Measurements from ENCODE around the gene VPS33B.
"Not testable (repeated sequence)": the region's sequence is repeated elsewhere in the genome, so short reads cannot be mapped to it uniquely, and the experiment has no call there.

VPS33B gene

DNA sequence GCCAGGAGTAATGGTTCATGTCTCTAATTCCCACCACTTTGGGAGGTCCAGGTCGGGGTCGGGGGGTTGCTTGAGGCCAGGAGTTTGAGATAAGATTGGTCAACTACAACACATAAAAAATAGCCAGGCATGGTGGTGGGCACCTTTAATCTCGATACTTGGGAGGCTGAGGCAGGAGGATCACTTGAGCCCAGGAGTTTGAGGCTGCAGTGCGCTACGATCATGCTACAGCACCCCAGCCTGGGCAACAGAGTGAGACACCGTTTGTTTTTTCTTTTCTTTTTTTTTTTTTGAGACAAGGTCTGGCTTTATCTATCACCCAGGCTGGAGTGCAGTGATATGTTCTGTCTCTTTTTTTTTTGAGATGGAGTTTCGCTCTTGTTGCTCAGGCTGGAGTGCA, 1.3 kb upstream of the VPS33B start:
- Histone ChIP-seq H3K9me3 (ENCODE audit: control insufficient read depth, insufficient read depth, low read length) (no peaks in the 10 kb centered on the region), H3K27me3 (ENCODE audit: control insufficient read depth, insufficient read depth, low read length) (no peaks in the 10 kb centered on the region), H3K4me1 (ENCODE audit: control insufficient read depth, insufficient read depth, low read length) (peaks cover 4% of the 10 kb centered on the region), H3K4me3 (ENCODE audit: low read depth, low read length) (no peak overlapping the region), H3K36me3 (ENCODE audit: control insufficient read depth, insufficient read depth, low read length) (no peaks in the 10 kb centered on the region), H3K9ac (ENCODE audit: low read depth, low read length) (no peak overlapping the region)

DNA sequence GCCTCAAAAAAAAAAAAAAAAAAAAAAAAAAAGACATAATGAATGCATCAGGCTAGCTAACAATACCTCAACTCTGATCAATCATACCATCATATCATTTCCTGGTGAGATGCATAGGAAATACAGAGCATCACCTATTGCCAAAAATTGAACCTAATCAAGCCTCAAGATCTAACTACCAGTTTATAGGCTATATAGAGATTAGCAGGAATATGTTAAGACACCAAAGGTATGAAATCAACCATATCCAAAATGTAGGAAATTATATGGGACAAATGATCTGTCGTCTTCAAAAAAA, 387 bp upstream of the VPS33B start:
- H3K9ac ChIP-seq (ENCODE audit: low read depth, low read length), result peak overlapping the region; percentile 71
- no peaks in the 10 kb centered on the region for H3K36me3 ChIP-seq (ENCODE audit: control insufficient read depth, insufficient read depth, low read length)
- H3K9me3 ChIP-seq (ENCODE audit: control insufficient read depth, insufficient read depth, low read length), result no peaks in the 10 kb centered on the region
- H3K27me3 ChIP-seq (ENCODE audit: control insufficient read depth, insufficient read depth, low read length), result no peaks in the 10 kb centered on the region
- H3K4me3 ChIP-seq (ENCODE audit: low read depth, low read length), result peak overlapping the region; percentile 94
- peaks cover 4% of the 10 kb centered on the region for H3K4me1 ChIP-seq (ENCODE audit: control insufficient read depth, insufficient read depth, low read length)

DNA sequence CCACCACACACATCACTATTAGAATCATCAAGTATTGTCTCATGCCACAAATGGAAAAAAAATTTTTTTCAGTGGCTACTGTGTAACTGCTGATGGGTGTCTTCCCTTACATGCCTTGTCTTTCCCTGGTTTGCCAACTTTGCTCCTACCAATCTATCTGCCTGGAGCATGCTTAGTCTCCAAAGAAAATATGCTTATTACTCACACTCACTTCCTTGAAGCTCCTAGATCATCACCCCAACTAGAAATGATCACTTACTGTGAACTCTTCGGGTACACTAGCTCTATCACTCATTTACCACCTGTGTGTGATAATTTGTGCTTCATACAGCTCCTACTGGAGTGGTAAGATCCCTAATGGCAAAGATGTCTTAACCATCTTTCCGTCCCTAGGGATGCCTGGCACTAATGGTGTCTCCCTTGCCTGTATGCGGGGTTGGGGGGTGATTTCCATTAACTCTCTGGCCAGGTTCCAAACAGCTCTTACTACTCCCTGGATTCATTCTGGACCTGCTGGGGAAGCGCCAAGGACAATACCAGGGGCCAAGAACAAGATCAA, 799 bp downstream of the VPS33B start:
- Histone ChIP-seq H3K9me3 (ENCODE audit: control insufficient read depth, insufficient read depth, low read length) (no peaks in the 10 kb centered on the region), H3K4me3 (ENCODE audit: low read depth, low read length) (peak overlapping the region; percentile 94), H3K4me1 (ENCODE audit: control insufficient read depth, insufficient read depth, low read length) (peaks cover 4% of the 10 kb centered on the region), H3K36me3 (ENCODE audit: control insufficient read depth, insufficient read depth, low read length) (no peaks in the 10 kb centered on the region), H3K27me3 (ENCODE audit: control insufficient read depth, insufficient read depth, low read length) (no peaks in the 10 kb centered on the region), H3K9ac (ENCODE audit: low read depth, low read length) (peak overlapping the region; percentile 71)

DNA sequence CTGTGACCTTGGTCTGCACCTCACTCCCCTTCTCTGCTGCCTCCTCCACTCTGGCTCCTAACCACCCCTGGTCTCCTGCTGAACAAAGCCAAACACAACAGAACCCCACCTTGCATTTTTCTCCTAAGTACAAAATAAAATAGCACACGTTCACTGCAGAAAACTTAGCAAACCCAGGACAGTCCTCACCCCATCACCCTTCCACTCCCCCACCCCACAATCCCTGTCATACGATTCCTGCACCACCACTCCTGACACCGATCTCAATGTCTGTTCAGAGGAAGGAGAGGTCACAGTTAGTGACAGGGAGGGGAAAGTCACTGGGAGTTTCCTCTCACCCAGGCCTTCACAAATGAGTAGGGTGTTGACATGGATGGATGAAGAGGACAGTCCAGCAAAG, 4.2 kb downstream of the VPS33B start:
- no peak overlapping the region for H3K4me3 ChIP-seq (ENCODE audit: low read depth, low read length)
- peaks cover 4% of the 10 kb centered on the region for H3K4me1 ChIP-seq (ENCODE audit: control insufficient read depth, insufficient read depth, low read length)
- no peak overlapping the region for H3K9ac ChIP-seq (ENCODE audit: low read depth, low read length)
- no peaks in the 10 kb centered on the region for H3K9me3 ChIP-seq (ENCODE audit: control insufficient read depth, insufficient read depth, low read length)
- no peaks in the 10 kb centered on the region for H3K27me3 ChIP-seq (ENCODE audit: control insufficient read depth, insufficient read depth, low read length)
- no peaks in the 10 kb centered on the region for H3K36me3 ChIP-seq (ENCODE audit: control insufficient read depth, insufficient read depth, low read length)

DNA sequence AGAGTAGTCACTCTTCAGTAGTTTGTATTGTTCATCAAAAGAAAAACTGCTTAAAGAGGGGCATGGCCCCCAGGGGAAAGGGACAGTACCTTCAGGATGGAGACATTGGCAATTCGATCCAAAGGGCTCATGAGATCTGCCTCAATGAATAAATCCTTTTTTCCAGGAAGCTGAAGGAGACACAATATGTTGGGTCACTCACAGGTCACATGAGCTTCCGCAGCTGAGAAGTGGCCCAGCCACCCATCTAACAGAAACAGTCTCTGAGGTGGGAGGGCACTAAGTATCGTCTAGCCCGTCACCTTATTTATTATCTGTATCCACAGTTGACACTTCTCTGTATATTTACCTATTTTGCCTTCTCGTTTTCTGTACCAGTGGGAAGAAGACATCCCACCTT, 4.7 kb downstream of the VPS33B start:
- Histone ChIP-seq H3K27me3 (ENCODE audit: control insufficient read depth, insufficient read depth, low read length) (no peaks in the 10 kb centered on the region), H3K36me3 (ENCODE audit: control insufficient read depth, insufficient read depth, low read length) (no peaks in the 10 kb centered on the region), H3K9ac (ENCODE audit: low read depth, low read length) (no peak overlapping the region), H3K4me1 (ENCODE audit: control insufficient read depth, insufficient read depth, low read length) (peaks cover 4% of the 10 kb centered on the region), H3K9me3 (ENCODE audit: control insufficient read depth, insufficient read depth, low read length) (no peaks in the 10 kb centered on the region), H3K4me3 (ENCODE audit: low read depth, low read length) (no peak overlapping the region)

DNA sequence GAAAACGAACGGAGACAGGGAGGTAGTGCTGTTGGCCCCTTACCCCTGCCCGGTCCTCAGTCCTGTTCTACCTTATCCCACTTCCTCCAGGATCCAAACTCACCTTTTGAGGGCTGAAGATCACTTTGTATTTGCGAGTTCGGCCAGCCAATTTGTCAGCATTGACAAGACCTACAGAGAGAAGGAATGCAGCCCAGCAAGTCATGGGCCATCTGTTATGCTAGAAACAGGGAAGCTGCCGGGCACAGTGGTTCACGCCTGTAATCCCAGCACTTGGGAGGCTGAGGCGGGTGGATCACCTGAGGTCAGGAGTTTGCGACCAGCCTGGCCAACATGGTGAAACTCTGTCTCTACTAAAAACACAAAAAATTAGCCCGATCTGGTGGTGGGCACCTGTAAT, 8.7 kb downstream of the VPS33B start:
- not testable (repeated sequence) for H3K9me3 ChIP-seq (ENCODE audit: control insufficient read depth, insufficient read depth, low read length); H3K27me3 ChIP-seq (ENCODE audit: control insufficient read depth, insufficient read depth, low read length); H3K9ac ChIP-seq (ENCODE audit: low read depth, low read length); H3K4me3 ChIP-seq (ENCODE audit: low read depth, low read length); H3K36me3 ChIP-seq (ENCODE audit: control insufficient read depth, insufficient read depth, low read length); H3K4me1 ChIP-seq (ENCODE audit: control insufficient read depth, insufficient read depth, low read length)

DNA sequence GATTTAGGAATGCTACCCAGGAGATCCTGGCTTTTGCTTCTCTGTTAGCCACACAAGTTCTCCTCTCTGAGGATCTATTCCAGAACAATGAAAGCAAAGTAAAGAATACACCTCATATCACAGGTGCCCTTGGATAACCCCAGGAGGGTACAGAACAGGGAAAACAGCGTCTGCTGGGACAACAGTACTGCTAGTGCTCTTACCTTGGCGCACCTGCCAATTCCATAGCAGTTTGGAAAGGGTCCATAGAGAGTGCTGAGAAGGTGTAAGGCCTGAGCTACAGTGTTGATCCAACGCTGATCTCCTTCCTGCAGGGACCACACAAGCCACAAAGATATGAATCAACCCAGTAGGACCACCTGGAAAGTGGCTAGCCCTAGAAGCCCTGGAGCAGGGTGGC, 15.1 kb downstream of the VPS33B start:
- Histone ChIP-seq H3K9ac (ENCODE audit: low read depth, low read length) (no peak overlapping the region), H3K27me3 (ENCODE audit: control insufficient read depth, insufficient read depth, low read length) (no peaks in the 10 kb centered on the region)

DNA sequence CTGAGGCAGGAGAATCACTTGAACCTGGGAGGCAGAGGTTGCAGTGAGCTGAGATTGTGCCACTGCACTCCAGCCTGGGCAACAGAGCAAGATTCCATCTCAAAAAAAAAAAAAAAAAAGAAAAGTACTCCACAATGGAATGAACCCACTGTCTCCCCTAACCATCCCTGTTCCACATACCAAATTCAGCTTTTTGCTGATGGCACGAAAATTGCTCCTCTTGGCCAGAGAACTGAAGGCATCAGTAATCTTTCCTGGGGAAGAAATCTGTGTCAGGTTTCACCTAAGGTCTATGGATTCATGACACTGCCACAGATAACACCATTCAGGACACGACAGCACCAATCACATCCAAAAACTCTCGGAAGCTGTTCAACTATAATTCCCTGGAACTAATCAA, 21.2 kb downstream of the VPS33B start:
- H3K9me3 ChIP-seq (ENCODE audit: control insufficient read depth, insufficient read depth, low read length), result no peaks in the 10 kb centered on the region
- H3K27me3 ChIP-seq (ENCODE audit: control insufficient read depth, insufficient read depth, low read length), result no peaks in the 10 kb centered on the region
- H3K4me1 ChIP-seq (ENCODE audit: control insufficient read depth, insufficient read depth, low read length), result no peaks in the 10 kb centered on the region
- H3K36me3 ChIP-seq (ENCODE audit: control insufficient read depth, insufficient read depth, low read length), result peaks cover 30% of the 10 kb centered on the region
- H3K4me3 ChIP-seq (ENCODE audit: low read depth, low read length), result no peak overlapping the region
- no peak overlapping the region for H3K9ac ChIP-seq (ENCODE audit: low read depth, low read length)

More for the DNA sequence above, 15.1 kb downstream of the VPS33B start:
- Histone ChIP-seq H3K36me3 (ENCODE audit: control insufficient read depth, insufficient read depth, low read length) (peaks cover 30% of the 10 kb centered on the region), H3K4me3 (ENCODE audit: low read depth, low read length) (no peak overlapping the region), H3K9me3 (ENCODE audit: control insufficient read depth, insufficient read depth, low read length) (no peaks in the 10 kb centered on the region), H3K4me1 (ENCODE audit: control insufficient read depth, insufficient read depth, low read length) (no peaks in the 10 kb centered on the region)

DNA sequence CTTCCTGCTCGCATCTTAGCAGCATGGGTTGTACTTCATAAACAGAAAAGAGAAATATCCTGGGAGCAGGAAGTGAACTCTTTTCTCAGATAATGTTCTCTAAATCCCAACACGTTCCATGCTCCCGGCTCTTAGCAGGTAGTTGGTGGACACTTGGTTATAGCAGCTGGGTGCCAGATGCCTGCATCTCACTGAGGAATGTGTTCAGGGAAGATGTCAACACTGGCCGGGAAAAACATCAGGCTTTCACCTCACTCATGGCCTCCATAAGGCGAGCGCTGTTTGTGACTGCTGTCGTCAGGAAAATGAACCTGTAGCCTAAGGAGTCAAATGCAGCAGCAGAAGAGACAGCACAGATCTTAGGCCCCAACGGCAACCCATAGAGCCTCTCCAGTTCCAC, 23.7 kb downstream of the VPS33B start:
- no peaks in the 10 kb centered on the region for H3K4me1 ChIP-seq (ENCODE audit: control insufficient read depth, insufficient read depth, low read length)
- no peaks in the 10 kb centered on the region for H3K9me3 ChIP-seq (ENCODE audit: control insufficient read depth, insufficient read depth, low read length)
- H3K9ac ChIP-seq (ENCODE audit: low read depth, low read length), result no peak overlapping the region
- no peak overlapping the region for H3K4me3 ChIP-seq (ENCODE audit: low read depth, low read length)
- peaks cover 22% of the 10 kb centered on the region for H3K36me3 ChIP-seq (ENCODE audit: control insufficient read depth, insufficient read depth, low read length)
- no peaks in the 10 kb centered on the region for H3K27me3 ChIP-seq (ENCODE audit: control insufficient read depth, insufficient read depth, low read length)

DNA sequence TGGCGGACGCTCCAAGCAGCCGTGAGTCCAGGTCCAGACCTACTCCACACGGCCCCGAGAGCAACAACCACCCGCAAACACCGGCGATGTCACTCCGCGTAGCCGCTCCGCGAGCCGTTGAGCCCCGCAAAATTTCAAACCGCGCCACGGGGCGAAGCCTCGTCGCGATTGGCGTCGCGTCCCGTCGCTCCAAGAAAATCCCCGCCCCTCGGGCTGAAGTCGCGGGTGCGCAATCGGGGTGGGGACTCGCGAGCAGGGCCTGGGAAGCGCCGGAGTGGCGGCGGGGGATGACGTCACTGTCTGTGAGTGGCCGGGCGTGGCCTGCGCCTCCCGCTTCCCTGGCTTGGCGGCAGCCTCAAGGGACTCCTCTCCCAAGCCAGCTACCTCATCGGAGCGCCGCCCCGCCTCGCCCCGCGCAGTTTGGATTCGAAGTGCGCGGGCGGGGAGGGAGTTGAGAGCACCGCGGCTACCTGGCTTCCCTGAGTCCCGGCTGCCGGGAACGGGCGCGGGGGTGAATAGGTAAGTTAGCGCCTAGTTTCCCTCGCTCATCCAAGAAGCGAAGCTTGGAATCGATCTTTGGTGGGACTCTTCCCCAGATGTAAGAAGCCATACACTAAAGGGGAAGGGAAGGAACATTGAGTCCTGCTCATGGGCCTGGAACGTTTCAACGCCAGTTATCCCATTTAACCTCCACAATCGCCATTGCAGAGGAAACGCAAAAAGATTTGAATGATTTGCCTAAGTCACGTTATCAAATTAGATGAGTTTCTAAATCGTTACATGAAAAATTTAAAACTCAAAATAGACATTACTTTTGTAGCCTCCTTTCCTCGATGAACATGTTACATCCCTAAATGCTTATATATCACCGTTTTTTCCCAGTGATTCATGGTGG, 27.7 kb downstream of the VPS33B start, which contains the start of gene PRC1:
Gene PRC1 (minus strand): TSS at position 119 of the 895 bp plus-strand sequence. CDS start 118 bp downstream, at position 1.
- peak within 1 kb of the TSS; percentile 95 for H3K9ac ChIP-seq (ENCODE audit: low read depth, low read length)
- no peaks in the 10 kb centered on the region for H3K9me3 ChIP-seq (ENCODE audit: control insufficient read depth, insufficient read depth, low read length)
- H3K4me3 ChIP-seq (ENCODE audit: low read depth, low read length), result peak within 1 kb of the TSS; percentile 71
- H3K4me1 ChIP-seq (ENCODE audit: control insufficient read depth, insufficient read depth, low read length), result peaks cover 3% of the 10 kb centered on the region
- no peaks in the 10 kb centered on the region for H3K27me3 ChIP-seq (ENCODE audit: control insufficient read depth, insufficient read depth, low read length)
- H3K36me3 ChIP-seq (ENCODE audit: control insufficient read depth, insufficient read depth, low read length), result peaks cover 12% of the 10 kb centered on the region

DNA sequence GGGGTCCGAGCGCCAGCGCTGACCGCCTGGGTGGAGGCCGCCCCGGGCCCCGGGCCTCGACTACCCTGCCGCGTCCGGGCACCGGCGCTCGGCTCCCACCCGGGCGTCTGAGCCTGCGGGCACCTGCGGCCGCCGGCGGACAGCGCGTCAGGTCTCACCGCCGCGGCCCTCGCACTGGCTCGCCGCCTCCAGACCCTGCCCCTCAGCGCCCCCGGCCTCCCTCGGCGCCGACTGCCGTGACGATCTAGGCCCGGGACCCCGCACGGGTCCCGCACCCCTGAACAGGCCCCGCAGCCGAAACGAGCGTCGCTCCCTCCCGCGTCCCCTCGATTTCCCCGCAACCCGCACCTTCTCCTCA, 28.4 kb downstream of the VPS33B start:
- H3K9ac ChIP-seq (ENCODE audit: low read depth, low read length), result peak overlapping the region; percentile 95

DNA sequence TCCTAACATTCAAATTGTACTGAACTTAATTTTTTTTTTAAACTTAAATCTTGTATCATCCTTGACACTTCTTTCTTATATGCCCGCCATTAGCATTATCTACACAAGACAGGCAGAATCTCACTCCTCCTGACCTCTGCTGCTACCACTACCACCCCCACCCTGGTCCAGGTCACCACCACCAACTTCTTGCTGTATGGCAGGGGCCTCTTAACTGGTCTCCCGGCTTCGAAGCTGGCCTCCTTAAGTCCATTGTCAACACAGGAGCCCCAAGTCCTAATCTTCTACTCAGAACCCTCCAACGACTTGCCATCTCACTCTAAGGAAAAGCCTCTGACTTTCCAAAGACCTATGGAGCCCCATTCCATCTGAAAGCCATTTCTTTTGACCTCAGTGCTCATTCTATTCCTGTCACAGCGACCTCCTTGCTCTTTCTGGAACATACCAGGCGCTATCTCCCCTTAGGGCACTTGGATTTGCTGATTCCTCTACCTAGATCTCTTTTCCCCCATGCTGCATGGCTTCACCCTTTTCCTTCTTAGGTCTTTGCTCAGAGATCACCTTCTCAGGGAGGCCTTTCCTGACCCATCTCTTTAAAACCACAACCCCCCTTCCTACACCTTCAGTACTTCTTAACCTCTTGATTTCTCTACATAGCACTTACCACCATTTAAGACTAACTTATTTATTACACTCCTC, 30.7 kb downstream of the VPS33B start:
- no peak overlapping the region for H3K9ac ChIP-seq (ENCODE audit: low read depth, low read length)
- H3K4me3 ChIP-seq (ENCODE audit: low read depth, low read length), result no peak overlapping the region
- no peaks in the 10 kb centered on the region for H3K9me3 ChIP-seq (ENCODE audit: control insufficient read depth, insufficient read depth, low read length)
- H3K27me3 ChIP-seq (ENCODE audit: control insufficient read depth, insufficient read depth, low read length), result no peaks in the 10 kb centered on the region
- peaks cover 3% of the 10 kb centered on the region for H3K4me1 ChIP-seq (ENCODE audit: control insufficient read depth, insufficient read depth, low read length)
- H3K36me3 ChIP-seq (ENCODE audit: control insufficient read depth, insufficient read depth, low read length), result peaks cover 2% of the 10 kb centered on the region

More for the DNA sequence above, 28.4 kb downstream of the VPS33B start:
- Histone ChIP-seq H3K4me3 (ENCODE audit: low read depth, low read length) (peak overlapping the region; percentile 71), H3K27me3 (ENCODE audit: control insufficient read depth, insufficient read depth, low read length) (no peaks in the 10 kb centered on the region), H3K36me3 (ENCODE audit: control insufficient read depth, insufficient read depth, low read length) (peaks cover 10% of the 10 kb centered on the region), H3K4me1 (ENCODE audit: control insufficient read depth, insufficient read depth, low read length) (peaks cover 3% of the 10 kb centered on the region), H3K9me3 (ENCODE audit: control insufficient read depth, insufficient read depth, low read length) (no peaks in the 10 kb centered on the region)

Data from iPS-15b (cell line).